NCI-H510A treated with DMSO at 0.1 percent for 48 hours (cell line): ENCODE results near the gene NPS.

Experiments
- DNase-seq: peaks from one replicate; lab custom pipeline; 2025; lab: John Stamatoyannopoulos, UW

NPS gene

DNA sequence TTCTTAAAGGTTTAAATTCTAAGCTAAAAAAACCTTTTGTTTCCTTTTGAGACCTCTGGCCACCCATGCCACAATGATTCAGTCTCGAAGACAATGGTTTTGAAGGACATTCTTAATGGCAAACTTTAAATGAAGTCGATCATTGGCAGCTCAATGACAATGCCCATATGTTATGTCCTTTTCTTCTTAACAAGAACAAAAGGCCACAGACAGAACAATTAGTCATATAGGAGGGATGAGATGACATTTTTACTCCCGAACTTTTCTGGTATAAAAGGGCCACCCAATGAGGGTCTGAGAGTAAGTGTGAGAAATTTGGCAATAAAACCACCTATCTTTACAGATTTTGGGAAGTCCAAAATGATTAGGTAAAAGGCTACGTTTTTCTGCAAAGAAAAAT is at the start of gene NPS:
Gene NPS, plus strand, starts transcription at position 301 of the 400 bp plus-strand sequence. Its CDS starts 60 bp downstream, at position 361.
- no peak for DNase-seq

GRCh38 chr10:127500127-127500526 is 49.0 kb upstream of the NPS start:
- DNase-seq: no peak

GRCh38 chr10:127506094-127506493 is 43.0 kb upstream of the NPS start:
- no peak for DNase-seq

- no peak for DNase-seq
Observed at GRCh38 chr10:127522298-127522697, 26.8 kb upstream of the NPS start.

DNA sequence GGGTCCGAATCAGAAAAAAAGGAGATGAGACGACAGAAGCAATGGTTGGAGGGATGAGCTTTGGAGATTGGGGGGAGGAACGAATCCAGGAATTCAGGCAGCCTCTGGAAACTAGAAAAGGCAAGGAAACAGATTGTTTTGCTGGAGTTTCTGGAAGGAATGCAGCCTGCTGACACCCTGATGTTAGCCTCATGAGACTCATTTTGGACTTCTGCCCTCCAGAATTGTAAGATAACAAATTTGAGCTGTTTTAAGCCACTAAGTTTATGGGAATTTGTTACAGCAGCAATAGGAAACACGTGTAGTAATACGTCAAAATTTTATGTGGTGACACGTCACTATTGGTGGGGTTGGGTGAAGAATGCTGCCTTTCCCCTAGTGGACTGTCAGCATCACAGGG is 25.6 kb upstream of the NPS start:
- no peak for DNase-seq

- no peak for DNase-seq
Observed at GRCh38 chr10:127524229-127524628, 24.9 kb upstream of the NPS start.

GRCh38 chr10:127524908-127525665 is 24.0 kb upstream of the NPS start:
- no peak for DNase-seq

- no peak for DNase-seq
Observed at GRCh38 chr10:127525686-127526085, 23.4 kb upstream of the NPS start.

DNA sequence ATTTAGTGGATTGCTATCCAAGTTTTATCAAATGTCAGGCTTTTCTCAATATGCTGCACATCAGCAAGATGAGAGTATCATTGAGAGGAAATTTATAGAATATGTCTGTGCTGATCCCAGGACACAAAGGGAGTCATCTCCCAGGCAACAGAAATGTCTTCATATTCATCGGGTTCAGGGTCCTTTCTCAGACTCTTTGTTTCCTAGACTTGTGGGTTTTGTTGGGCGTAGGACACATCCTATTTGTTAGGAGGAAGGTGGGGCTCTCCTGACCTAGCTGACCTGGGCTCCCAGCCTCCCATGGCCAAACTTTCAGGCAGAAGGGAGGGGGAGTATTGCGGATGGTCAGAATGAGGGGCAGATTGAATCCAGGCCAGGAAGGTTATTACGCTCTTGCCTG is 22.9 kb upstream of the NPS start:
- no peak for DNase-seq

- DNase-seq: no peak
Observed at GRCh38 chr10:127527320-127527719, 21.8 kb upstream of the NPS start.

DNA sequence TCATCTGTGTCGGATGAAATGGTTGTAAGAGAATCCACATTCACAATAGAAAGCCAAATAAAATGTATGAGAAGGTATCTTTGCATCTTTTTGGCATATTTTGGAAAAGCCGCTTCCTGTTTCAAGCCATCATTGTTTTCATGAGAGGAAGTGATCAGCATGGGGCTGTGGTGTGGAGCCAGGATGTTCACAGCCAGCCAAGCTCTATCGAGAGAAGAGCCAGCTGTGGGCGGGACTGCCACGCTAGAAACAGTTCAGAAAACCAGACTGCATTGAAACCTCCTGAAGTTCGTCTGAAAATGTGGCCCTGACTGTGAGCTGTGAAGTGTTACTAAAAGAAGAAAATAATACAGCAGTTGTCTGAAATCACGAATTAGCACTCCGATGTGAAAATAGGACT is 21.2 kb upstream of the NPS start:
- no peak for DNase-seq

GRCh38 chr10:127532193-127532592 is 16.9 kb upstream of the NPS start:
- no peak for DNase-seq

- no peak for DNase-seq
Observed at GRCh38 chr10:127532659-127533058, 16.4 kb upstream of the NPS start.

DNA sequence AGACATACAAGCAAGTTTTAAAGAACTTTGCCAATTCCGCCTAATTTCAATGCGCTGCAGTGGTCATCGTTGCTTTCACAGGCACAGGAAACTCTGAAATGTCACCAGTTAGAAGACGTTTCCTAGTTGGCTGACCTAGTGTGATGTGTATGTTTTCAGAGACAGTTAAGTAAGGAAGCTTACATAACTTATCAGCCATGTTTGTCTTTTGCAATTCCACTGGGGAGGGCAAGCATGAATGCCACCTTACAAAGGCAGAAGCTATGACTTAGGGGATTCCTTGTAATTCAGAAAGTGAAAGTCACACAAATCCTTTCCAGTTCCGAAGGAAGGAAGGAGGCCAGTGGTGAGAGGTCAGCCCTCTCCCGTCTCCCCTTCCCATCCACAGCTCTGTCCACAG is 15.0 kb upstream of the NPS start:
- no peak for DNase-seq

- no peak for DNase-seq
Observed at GRCh38 chr10:127534496-127534895, 14.6 kb upstream of the NPS start.

DNA sequence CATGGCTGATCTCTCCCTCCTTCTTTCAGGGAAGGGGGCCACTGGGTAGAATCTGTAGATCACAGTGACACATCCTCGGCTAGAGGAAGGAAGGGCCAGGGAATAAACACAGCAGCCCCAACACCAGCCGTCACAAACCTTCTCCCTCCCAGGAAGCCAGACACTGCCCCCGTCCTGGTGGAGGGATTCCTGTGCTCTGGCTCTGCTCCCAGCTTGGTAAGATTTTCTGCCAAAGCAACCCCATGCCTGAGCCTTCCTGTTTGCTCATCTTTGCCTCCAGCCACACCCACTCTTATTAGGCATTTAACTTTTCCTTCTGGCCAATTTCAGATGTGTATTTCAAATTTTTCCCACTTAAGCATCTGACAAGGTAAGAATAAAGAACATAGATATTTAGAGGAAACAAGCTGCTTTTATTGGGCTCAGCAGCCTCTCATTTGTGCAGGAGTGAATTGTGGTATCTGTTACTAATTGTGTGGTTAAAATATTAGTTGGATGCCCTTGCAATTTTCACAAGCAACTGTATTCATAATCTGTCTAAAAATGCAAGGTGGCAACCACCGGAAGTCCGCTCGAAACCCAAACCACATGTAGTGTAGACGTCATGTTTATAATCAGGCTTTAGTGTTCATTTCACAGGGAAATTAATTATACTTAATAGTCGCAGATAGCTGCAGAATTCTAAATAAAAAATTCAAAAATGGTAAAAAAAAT is 13.2 kb upstream of the NPS start:
- DNase-seq: no peak

DNA sequence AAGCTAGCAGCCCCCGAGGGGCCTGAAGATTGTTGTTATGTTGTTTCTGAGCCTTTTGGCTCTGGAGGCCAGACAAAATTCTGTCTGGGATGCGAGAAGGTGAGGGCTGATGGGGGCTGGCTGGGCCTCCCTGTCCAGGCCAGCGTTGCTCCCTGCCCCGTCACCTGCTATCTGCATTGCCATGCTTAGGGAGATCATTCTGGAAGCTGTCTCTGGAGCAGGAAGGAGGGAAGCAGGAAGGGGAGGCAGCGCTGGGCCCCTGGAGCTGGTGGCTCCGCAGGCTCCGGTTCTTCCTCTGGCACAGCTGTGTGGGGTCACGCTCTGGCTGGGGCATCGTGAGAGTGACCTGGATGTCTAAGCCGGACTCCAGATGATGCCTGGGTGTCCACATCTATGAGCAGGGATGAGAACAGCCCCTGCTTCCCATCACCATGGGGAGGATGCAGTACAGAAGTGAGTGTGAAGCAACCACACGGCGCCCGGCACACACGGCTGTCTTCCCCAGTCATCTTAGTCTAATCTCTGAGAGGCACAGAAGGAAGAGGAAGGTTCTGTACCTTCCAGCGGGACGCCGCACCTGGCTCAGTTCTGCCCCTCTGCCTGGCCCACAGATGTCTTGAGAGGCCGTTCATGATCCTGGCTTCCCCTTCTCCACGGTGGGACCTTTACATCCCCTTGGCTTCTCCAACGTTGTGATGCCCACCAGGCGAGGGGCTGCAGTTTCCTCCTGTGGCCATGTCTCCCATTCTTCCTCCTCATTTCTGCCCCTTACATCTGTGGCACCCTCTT is 11.9 kb upstream of the NPS start:
- DNase-seq: no peak

DNA sequence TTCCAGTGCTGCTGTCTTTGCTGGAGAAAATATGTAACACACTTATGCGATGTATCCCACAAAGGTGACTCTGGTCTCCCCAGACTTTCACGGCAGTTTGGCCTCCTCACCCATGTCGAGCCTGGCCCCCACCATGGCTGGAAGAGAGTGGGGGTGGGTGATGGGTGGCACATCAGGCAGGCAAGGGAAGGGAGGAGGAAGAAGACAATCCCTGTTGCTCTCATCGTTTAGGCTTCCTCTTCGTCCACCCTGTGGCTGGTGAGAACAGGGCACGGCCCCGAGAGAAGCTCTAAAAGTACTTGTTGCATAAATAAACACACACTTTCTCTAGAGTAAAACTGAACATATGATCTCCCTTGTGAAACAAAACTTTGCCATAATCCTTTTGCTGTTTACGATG is 11.2 kb upstream of the NPS start:
- DNase-seq: no peak

- DNase-seq: no peak
Observed at GRCh38 chr10:127548022-127548421, 1.1 kb upstream of the NPS start.

DNA sequence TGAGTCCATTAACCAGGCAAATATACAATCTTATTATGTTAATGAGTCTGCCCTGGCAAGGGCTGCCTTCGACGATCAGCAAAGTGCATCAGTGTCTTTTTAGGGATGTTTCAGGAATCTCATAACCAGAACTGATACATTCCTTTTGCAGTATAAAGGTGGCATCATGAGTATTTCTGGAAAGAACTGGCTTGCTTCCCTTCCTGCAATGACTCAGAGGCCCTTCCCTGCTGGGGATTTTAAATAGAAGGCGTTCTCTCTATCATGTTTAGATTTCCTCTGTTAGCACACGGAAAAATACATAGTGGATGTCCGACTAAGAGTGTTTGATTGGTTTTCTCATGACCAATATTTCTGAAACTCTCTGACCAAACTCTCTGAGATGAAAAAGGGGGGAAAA is 1.8 kb downstream of the NPS start:
- no peak for DNase-seq

GRCh38 chr10:127552446-127552845 is 3.3 kb downstream of the NPS start:
- DNase-seq: no peak

DNA sequence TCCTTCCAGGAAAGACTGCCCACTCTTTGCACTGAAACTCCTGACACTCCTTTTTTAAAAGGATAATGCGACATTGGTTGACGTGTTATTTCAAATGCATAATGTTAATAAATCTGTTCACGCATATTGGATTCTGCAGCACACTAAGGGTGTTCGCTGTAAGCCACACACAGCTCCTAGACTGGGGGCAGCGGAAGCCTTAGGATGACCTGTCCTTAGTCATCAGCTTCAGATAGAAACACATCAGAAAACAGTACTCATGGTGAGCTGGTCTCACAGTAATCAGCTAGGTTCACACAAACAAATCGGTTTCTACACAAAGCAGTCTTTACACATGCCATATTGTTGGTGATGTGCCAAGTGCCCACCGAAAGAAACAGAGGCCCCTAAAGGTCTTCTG is 4.3 kb downstream of the NPS start:
- no peak for DNase-seq

DNA sequence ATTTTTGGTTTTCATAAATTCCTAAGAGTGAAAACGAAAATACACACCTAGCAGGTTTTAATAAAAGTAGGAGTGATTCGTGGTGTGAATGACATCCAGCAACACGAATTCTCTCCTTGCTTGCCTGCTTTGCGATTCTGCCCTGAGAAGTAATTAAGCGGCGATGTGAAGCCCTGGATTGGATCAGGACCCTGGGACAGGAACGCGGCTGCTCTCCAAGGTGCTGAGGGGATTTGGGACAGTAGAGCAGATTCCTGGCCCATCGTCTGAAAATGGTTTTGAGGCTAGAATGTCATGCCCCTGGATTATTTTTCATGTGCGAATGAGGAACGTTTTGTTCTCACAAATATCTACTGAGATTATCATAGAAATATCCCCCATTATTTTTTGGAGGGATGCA is 7.8 kb downstream of the NPS start:
- no peak for DNase-seq
